ENCODE measurements around the gene ZNF587.
"Not testable (repeated sequence)": the region's sequence is repeated elsewhere in the genome, so short reads cannot be mapped to it uniquely, and the experiment has no call there.

ZNF587 gene
- total RNA-seq: 66.1 to 76.2 reads per million in 2 donors

GRCh38 chr19:57849666-57850473 lies at the start of gene ZNF587:
Gene ZNF587, plus strand, starts transcription at chr19:57849859. Its CDS starts 180 bp downstream, at chr19:57850039.
- DNase-seq: peak; percentile 42

- DNase-seq: no peak
These were observed 49.0 kb upstream of the ZNF587 start for GRCh38 chr19:57800696-57801095.

- no peak for DNase-seq
These were observed 47.4 kb upstream of the ZNF587 start for GRCh38 chr19:57802269-57802668.

GRCh38 chr19:57803265-57803593 lies 46.4 kb upstream of the ZNF587 start:
- DNase-seq: no peak

GRCh38 chr19:57803594-57804325 lies 45.9 kb upstream of the ZNF587 start:
- no peak for DNase-seq

GRCh38 chr19:57807541-57807940 lies 42.1 kb upstream of the ZNF587 start:
- DNase-seq: no peak

- DNase-seq: not testable (repeated sequence)
These were observed 39.0 kb upstream of the ZNF587 start for GRCh38 chr19:57810410-57811295.

- DNase-seq: no peak
These were observed 37.4 kb upstream of the ZNF587 start for GRCh38 chr19:57812226-57812625.

GRCh38 chr19:57812975-57813820 lies 36.5 kb upstream of the ZNF587 start:
- DNase-seq: not testable (repeated sequence)

- no peak for DNase-seq
These were observed 35.6 kb upstream of the ZNF587 start for GRCh38 chr19:57813919-57814504.

- DNase-seq: peak; percentile 18
These were observed 35.0 kb upstream of the ZNF587 start, which contains the start of gene ZNF552 for GRCh38 chr19:57814505-57815246. Gene ZNF552, minus strand, starts transcription at chr19:57814913. Its CDS starts 170 bp downstream, at chr19:57814743.

- no peak for DNase-seq
These were observed 34.2 kb upstream of the ZNF587 start for GRCh38 chr19:57815247-57816075.

- DNase-seq: no peak
These were observed 33.0 kb upstream of the ZNF587 start for GRCh38 chr19:57816652-57817051.

GRCh38 chr19:57817976-57818375 lies 31.7 kb upstream of the ZNF587 start:
- DNase-seq: no peak

GRCh38 chr19:57818378-57818777 lies 31.3 kb upstream of the ZNF587 start:
- DNase-seq: no peak

- DNase-seq: peak; percentile 46
These were observed 30.0 kb upstream of the ZNF587 start for GRCh38 chr19:57819475-57820148.

GRCh38 chr19:57820599-57820998 lies 29.1 kb upstream of the ZNF587 start:
- no peak for DNase-seq

- not testable (repeated sequence) for DNase-seq
These were observed 28.6 kb upstream of the ZNF587 start for GRCh38 chr19:57821095-57821494.

- DNase-seq: not testable (repeated sequence)
These were observed 28.2 kb upstream of the ZNF587 start for GRCh38 chr19:57821501-57821900.
